Fibroblast of villous mesenchyme (primary cell): ENCODE results near the gene MEF2C. TPM values are rescaled to one million over a fixed set of nuclear protein-coding genes. Genes with fewer than 3 reads are reported as not detected.
A peak's percentile ranks its signal among the peaks of the same experiment; 100 is the strongest.

Source experiments
- DNase-seq: peaks from one replicate; pipeline ENCODE4 v3.0.0-alpha.2; 2010; ENCODE audit warnings: low read depth
- H3K4me3 ChIP-seq: 2 replicates; pipeline ENCODE4 v1.5.1; 2011; ENCODE audit warnings: low read depth, mild to moderate bottlenecking, low read length
- CTCF ChIP-seq: IDR thresholded peaks from 2 replicates; pipeline ENCODE4 v1.5.1; 2012; ENCODE audit warnings: low read depth, mild to moderate bottlenecking, low read length; ENCODE audit not compliant: insufficient read depth
- total RNA-seq: library from RNA; depleted of rRNA; stranded (reverse); fragments of >200 nt; gene quantifications from 2 replicates; pipeline ENCODE4 v1.2.3, GENCODE V29; 2012

MEF2C gene
- total RNA-seq, 1 donor = 16.0 TPM

GRCh38 chr5:88680253-88681132 is 202.5 kb downstream of the MEF2C start:
- DNase-seq = peak; percentile 36
- peak; percentile 87 for TF ChIP-seq CTCF
- H3K4me3 ChIP-seq = peak overlapping the region; percentile 47

GRCh38 chr5:88679638-88680037 is 203.3 kb downstream of the MEF2C start:
- DNase-seq = no peak
- no peak for TF ChIP-seq CTCF

GRCh38 chr5:88678770-88679381 is 204.1 kb downstream of the MEF2C start:
- no peak for DNase-seq
- no peak overlapping the region for H3K4me3 ChIP-seq
- no peak for TF ChIP-seq CTCF

More at GRCh38 chr5:88679638-88680037, 203.3 kb downstream of the MEF2C start:
- H3K4me3 ChIP-seq = no peak overlapping the region

- no peak overlapping the region for H3K4me3 ChIP-seq
- no peak for TF ChIP-seq CTCF
- DNase-seq = no peak
Measured at GRCh38 chr5:88677943-88678769, 204.8 kb downstream of the MEF2C start.

- no peak for DNase-seq
- no peak for TF ChIP-seq CTCF
- H3K4me3 ChIP-seq = no peak overlapping the region
Measured at GRCh38 chr5:88677376-88677895, 205.5 kb downstream of the MEF2C start.

- no peak overlapping the region for H3K4me3 ChIP-seq
- DNase-seq = no peak
- no peak for TF ChIP-seq CTCF
Measured at GRCh38 chr5:88676637-88677375, 206.2 kb downstream of the MEF2C start.
